HEK293T (cell line): ENCODE results near the gene NXPH2.

Experiments
- CTCF ChIA-PET: fragments of 350-600 bp; formaldehyde crosslinking; extraction: SDS; loops from one replicate; lab custom pipeline; 2021; ENCODE audit warnings: antibody characterized with exemption, inconsistent platforms; lab: Yijun Ruan, JAX
- POLR2A ChIA-PET: fragments of 350-600 bp; formaldehyde crosslinking; extraction: SDS; loops from one replicate; lab custom pipeline; 2020; ENCODE audit warnings: antibody characterized with exemption, inconsistent platforms; lab: Yijun Ruan, JAX
- DNase-seq: peaks from one replicate; pipeline ENCODE4 v3.0.0; 2012; ENCODE audit warnings: mixed read lengths; ENCODE audit errors: extremely low spot score
- ARNT ChIP-seq: fragments of 450-650 bp; IDR thresholded peaks from 2 replicates; pipeline ENCODE4 v1.6.1; 2017; ENCODE audit warnings: mild to moderate bottlenecking
- BHLHE40 ChIP-seq: fragments of 450-650 bp; IDR thresholded peaks from 2 replicates; pipeline ENCODE4 v1.6.1; 2016; ENCODE audit warnings: mild to moderate bottlenecking, moderate library complexity, borderline replicate concordance
- CTBP1 ChIP-seq: fragments of 450-650 bp; IDR thresholded peaks from 2 replicates; pipeline ENCODE4 v1.6.1; 2016; ENCODE audit warnings: borderline replicate concordance
- ELF4 ChIP-seq: fragments of 450-650 bp; IDR thresholded peaks from 2 replicates; pipeline ENCODE4 v1.6.1; 2017; ENCODE audit warnings: antibody characterized with exemption
- FOXA1 ChIP-seq: fragments of 450-650 bp; IDR thresholded peaks from 2 replicates; pipeline ENCODE4 v1.6.1; 2016; ENCODE audit warnings: mild to moderate bottlenecking
- FOXK2 ChIP-seq: fragments of 450-650 bp; IDR thresholded peaks from 2 replicates; pipeline ENCODE4 v1.6.1; 2016; ENCODE audit warnings: mild to moderate bottlenecking
- FOXM1 ChIP-seq: fragments of 450-650 bp; IDR thresholded peaks from 2 replicates; pipeline ENCODE4 v1.6.1; 2017; ENCODE audit warnings: mild to moderate bottlenecking, borderline replicate concordance
- HDGF ChIP-seq: fragments of 450-650 bp; IDR thresholded peaks from 2 replicates; pipeline ENCODE4 v1.6.1; 2017; ENCODE audit warnings: antibody characterized with exemption, borderline replicate concordance
- L3MBTL2 ChIP-seq: fragments of 450-650 bp; conservative IDR thresholded peaks from 2 replicates; pipeline ENCODE4 v1.6.1; 2016; ENCODE audit warnings: mild to moderate bottlenecking
- LEF1 ChIP-seq: fragments of 450-650 bp; IDR thresholded peaks from 2 replicates; pipeline ENCODE4 v1.6.1; 2017; ENCODE audit warnings: mild to moderate bottlenecking, borderline replicate concordance
- NFRKB ChIP-seq: fragments of 450-650 bp; IDR thresholded peaks from 2 replicates; pipeline ENCODE4 v1.6.1; 2016; ENCODE audit warnings: mild to moderate bottlenecking, moderate library complexity
- PKNOX1 ChIP-seq: fragments of 450-650 bp; IDR thresholded peaks from 2 replicates; pipeline ENCODE4 v1.6.1; 2016
- SP1 ChIP-seq: fragments of 450-650 bp; IDR thresholded peaks from 2 replicates; pipeline ENCODE4 v1.6.1; 2017
- SUZ12 ChIP-seq: fragments of 450-650 bp; IDR thresholded peaks from 2 replicates; pipeline ENCODE4 v1.6.1; 2016; ENCODE audit warnings: mild to moderate bottlenecking
- TARDBP ChIP-seq: fragments of 450-650 bp; IDR thresholded peaks from 2 replicates; pipeline ENCODE4 v1.6.1; 2016
- ZNF384 ChIP-seq: fragments of 450-650 bp; IDR thresholded peaks from 2 replicates; pipeline ENCODE4 v1.6.1; 2016

Gene NXPH2

GRCh38 chr2:138698428-138698827 is 81.8 kb downstream of the NXPH2 start:
- DNase-seq, result no peak
- TF ChIP-seq L3MBTL2 (no peak), CTBP1 (no peak), ZNF384 (no peak), SUZ12 (no peak), LEF1 (no peak), SP1 (no peak), FOXA1 (no peak), ARNT (no peak), TARDBP (no peak), HDGF (no peak), NFRKB (no peak), FOXK2 (no peak), FOXM1 (no peak)
- CTCF ChIA-PET, result no interaction called here
- POLR2A ChIA-PET, result no interaction called here

- no peak for TF ChIP-seq SUZ12
- TF ChIP-seq FOXM1, result no peak
- TF ChIP-seq L3MBTL2, result no peak
- no peak for TF ChIP-seq FOXK2
- no peak for TF ChIP-seq ARNT
- no peak for TF ChIP-seq HDGF
- no peak for TF ChIP-seq NFRKB
- no peak for TF ChIP-seq CTBP1
- TF ChIP-seq BHLHE40, result no peak
- TF ChIP-seq PKNOX1, result no peak
- no peak for TF ChIP-seq SP1
- ChIA-PET POLR2A (no interaction called here), CTCF (no interaction called here)
- DNase-seq, result no peak
Measured at GRCh38 chr2:138691667-138692066, 88.5 kb downstream of the NXPH2 start.

GRCh38 chr2:138689705-138690104 is 90.5 kb downstream of the NXPH2 start:
- no peak for TF ChIP-seq ZNF384
- no peak for TF ChIP-seq SUZ12
- TF ChIP-seq TARDBP, result no peak
- no peak for TF ChIP-seq L3MBTL2
- TF ChIP-seq ELF4, result no peak
- no peak for TF ChIP-seq FOXK2
- TF ChIP-seq PKNOX1, result no peak
- no peak for TF ChIP-seq NFRKB
- no peak for TF ChIP-seq SP1
- TF ChIP-seq CTBP1, result no peak
- TF ChIP-seq LEF1, result no peak
- ChIA-PET CTCF (interaction anchor here (0.6 kb wide), 1 partner anchor 101 kb away, joined by 6 read pairs; no protein-coding TSS in a partner anchor), POLR2A (no interaction called here)
- DNase-seq, result no peak

GRCh38 chr2:138682163-138682562 is 98.0 kb downstream of the NXPH2 start:
- ChIA-PET POLR2A (no interaction called here), CTCF (no interaction called here)
- no peak for TF ChIP-seq ARNT
- DNase-seq, result no peak

- DNase-seq, result no peak
- TF ChIP-seq NFRKB (no peak), ELF4 (no peak), LEF1 (no peak), FOXM1 (no peak), FOXA1 (no peak), FOXK2 (no peak), CTBP1 (no peak), TARDBP (no peak), SP1 (no peak), L3MBTL2 (no peak), HDGF (no peak), BHLHE40 (no peak), SUZ12 (no peak), ARNT (no peak), ZNF384 (no peak), PKNOX1 (no peak)
- ChIA-PET CTCF (no interaction called here), POLR2A (no interaction called here)
Measured at GRCh38 chr2:138677221-138677620, 103.0 kb downstream of the NXPH2 start.

GRCh38 chr2:138676619-138677021 is 103.6 kb downstream of the NXPH2 start:
- ChIA-PET CTCF (no interaction called here), POLR2A (no interaction called here)
- TF ChIP-seq SP1 (no peak), FOXK2 (no peak), ARNT (no peak), SUZ12 (no peak), L3MBTL2 (no peak), HDGF (no peak), FOXM1 (no peak), TARDBP (no peak), ZNF384 (no peak), PKNOX1 (no peak), BHLHE40 (no peak), FOXA1 (no peak), LEF1 (no peak)
- DNase-seq, result no peak
